CD14-positive monocyte (primary cell): ENCODE data around the gene L3MBTL4. TPM values are rescaled to one million over a fixed set of nuclear protein-coding genes. Genes with fewer than 3 reads are reported as not detected.

Experiments
- DNase-seq, 3 donors: peaks; one replicate each; pipeline ENCODE4 v3.0.0-alpha.2; 2011 to 2022
- H2AFZ ChIP-seq: 2 replicates; pipeline ENCODE4 v1.6.0; 2012; ENCODE audit warnings: mild to moderate bottlenecking, low read depth, low read length, inconsistent platforms; ENCODE audit not compliant: insufficient read depth, poor library complexity, severe bottlenecking
- H3K27ac ChIP-seq, 2 donors: 1 replicate in 1 of 2; 2 replicates in 1 of 2; pipeline ENCODE4 v1.5.1; 2012 to 2013; ENCODE audit warnings: low read length in 2 of 2, control low read depth in 1 of 2, inconsistent platforms in 1 of 2, low read depth in 1 of 2, mild to moderate bottlenecking in 1 of 2
- H3K27me3 ChIP-seq, 2 donors: one replicate each; pipeline versions ENCODE4 v1.6.0 to v1.6.1; 2011 to 2013; ENCODE audit warnings: low read length in 2 of 2; ENCODE audit not compliant: control insufficient read depth in 2 of 2, insufficient read depth in 2 of 2
- H3K36me3 ChIP-seq, 2 donors: replicated peaks in 1 of 2; 1 replicate in 1 of 2; 2 replicates in 1 of 2; pipeline versions ENCODE4 v1.5.1 to v1.6.1; 2012 to 2013; ENCODE audit warnings: low read length in 2 of 2, control low read depth in 1 of 2, inconsistent platforms in 1 of 2, mild to moderate bottlenecking in 1 of 2; ENCODE audit not compliant: insufficient read depth in 2 of 2, control insufficient read depth in 1 of 2
- H3K4me1 ChIP-seq, 2 donors: 1 replicate in 1 of 2; 2 replicates in 1 of 2; pipeline versions ENCODE4 v1.5.1 to v1.6.1; 2012 to 2013; ENCODE audit warnings: low read length in 2 of 2, control low read depth in 1 of 2, inconsistent platforms in 1 of 2, mild to moderate bottlenecking in 1 of 2, moderate library complexity in 1 of 2; ENCODE audit not compliant: insufficient read depth in 2 of 2, control insufficient read depth in 1 of 2
- H3K4me2 ChIP-seq: replicated peaks from 2 replicates; pipeline ENCODE3; 2012; ENCODE audit warnings: low read length, moderate library complexity, mild to moderate bottlenecking; ENCODE audit not compliant: poor library complexity, severe bottlenecking; ENCODE audit errors: extremely low read depth
- H3K4me3 ChIP-seq, 3 experiments: fragments of 200-600 bp in 1 of 3; sonication (generic) in 1 of 3; replicated peaks in 1 of 3; 1 replicate in 2 of 3; 2 replicates in 1 of 3; pipeline ENCODE4 v1.5.1; 2011 to 2013; ENCODE audit warnings: low read length in 3 of 3, mild to moderate bottlenecking in 3 of 3, control low read depth in 2 of 3, low read depth in 2 of 3, inconsistent platforms in 1 of 3, moderate library complexity in 1 of 3
- H3K79me2 ChIP-seq: 2 replicates; pipeline ENCODE4 v1.6.0; 2012; ENCODE audit warnings: mild to moderate bottlenecking, control low read depth, inconsistent platforms, low read length, moderate library complexity; ENCODE audit not compliant: insufficient read depth
- H3K9ac ChIP-seq: 2 replicates; pipeline ENCODE4 v1.6.0; 2017; ENCODE audit warnings: low read length, mild to moderate bottlenecking; ENCODE audit not compliant: insufficient read depth, poor library complexity, severe bottlenecking
- H3K9me3 ChIP-seq, 2 donors: replicated peaks in 1 of 2; 1 replicate in 1 of 2; 2 replicates in 1 of 2; pipeline versions ENCODE4 v1.5.1 to v1.6.1; 2012 to 2013; ENCODE audit warnings: low read length in 2 of 2, control low read depth in 1 of 2; ENCODE audit not compliant: control insufficient read depth in 1 of 2, insufficient read depth in 1 of 2
- H4K20me1 ChIP-seq: 2 replicates; pipeline ENCODE4 v1.6.0; 2012; ENCODE audit warnings: mild to moderate bottlenecking, low read length, control low read depth, moderate library complexity; ENCODE audit not compliant: insufficient read depth
- H3K27ac Mint-ChIP-seq, 7 donors: one replicate each; pipeline ENCODE4 v1.8.0; 2020; ENCODE audit warnings: mild to moderate bottlenecking in 7 of 7, mixed read lengths in 7 of 7, moderate library complexity in 6 of 7, inconsistent platforms in 2 of 7
- H3K27me3 Mint-ChIP-seq, 3 donors: one replicate each; pipeline ENCODE4 v1.8.0; 2021 to 2022; ENCODE audit warnings: low read depth in 3 of 3, mild to moderate bottlenecking in 3 of 3, mixed read lengths in 3 of 3, moderate library complexity in 3 of 3, inconsistent platforms in 1 of 3
- H3K36me3 Mint-ChIP-seq, 2 donors: one replicate each; pipeline ENCODE4 v1.8.0; 2020; ENCODE audit warnings: mixed read lengths in 2 of 2, inconsistent platforms in 1 of 2, mild to moderate bottlenecking in 1 of 2
- H3K4me1 Mint-ChIP-seq: one replicate; pipeline ENCODE4 v1.8.0; 2020; ENCODE audit warnings: mild to moderate bottlenecking, mixed read lengths
- H3K4me3 Mint-ChIP-seq, 2 donors: one replicate each; pipeline ENCODE4 v1.8.0; 2020; ENCODE audit warnings: mild to moderate bottlenecking in 2 of 2, mixed read lengths in 2 of 2, moderate library complexity in 1 of 2
- H3K9me3 Mint-ChIP-seq, 7 donors: one replicate each; pipeline ENCODE4 v1.8.0; 2020 to 2022; ENCODE audit warnings: mixed read lengths in 7 of 7, mild to moderate bottlenecking in 6 of 7, moderate library complexity in 6 of 7, inconsistent platforms in 2 of 7
- CTCF ChIP-seq: fragments of 200-600 bp; IDR thresholded peaks from one replicate; pipeline ENCODE4 v1.8.0; 2022; ENCODE audit warnings: antibody characterized with exemption, mild to moderate bottlenecking
- WGBS: methylation state at CpG from one replicate; pipeline ENCODE4 v1.1.5; 2013; ENCODE audit warnings: missing lambda C conversion rate; ENCODE audit not compliant: insufficient coverage; 5-methylcytosine and 5-hydroxymethylcytosine counted together
- intact Hi-C, 2 donors: fragments of 100-400 bp; cut with micrococcal nuclease; formaldehyde crosslinking; loops; one replicate each; pipeline versions ENCODE4 v1.15.0 to v1.15.1; 2023
- polyA plus RNA-seq, 3 donors: library from polyadenylated mRNA; depleted of rRNA in 1 of 3; unstranded in 2 of 3; stranded (reverse) in 1 of 3; fragments of 300-500 nt in 2 of 3; fragments of >200 nt in 1 of 3; fragmentation: Illumina TruSeq in 2 of 3; gene quantifications; 1 replicate in 2 of 3; 2 replicates in 1 of 3; pipeline ENCODE4 v1.2.3, GENCODE V29; 2012 to 2021

L3MBTL4 gene
- polyA plus RNA-seq, 3 donors, result 0.55 to 1.2 (median 0.72) TPM

- H3K27ac Mint-ChIP-seq, result no peak overlapping the region
- no peak for DNase-seq
- H3K4me3 Mint-ChIP-seq, result no peak overlapping the region
- Histone ChIP-seq H2AFZ (no peak overlapping the region), H3K27ac (no peak overlapping the region), H3K36me3 (no peaks in the 10 kb centered on the region), H3K4me1 (no peaks in the 10 kb centered on the region), H3K9me3 (peaks cover 19% of the 10 kb centered on the region in 2 donors), H3K79me2 (no peaks in the 10 kb centered on the region), H4K20me1 (no peaks in the 10 kb centered on the region), H3K9ac (no peak overlapping the region), H3K27me3 (no peaks in the 10 kb centered on the region), H3K4me2 (no peak overlapping the region), H3K4me3 (no peak overlapping the region)
- WGBS, result no CpG with 5 or more reads among the region's 2 CpGs
- intact Hi-C loops, result no loop called here
- peaks cover 6 to 27% (median 17%) of the 10 kb centered on the region in 7 donors for H3K9me3 Mint-ChIP-seq
- H3K36me3 Mint-ChIP-seq, result no peaks in the 10 kb centered on the region
- no peaks in the 10 kb centered on the region for H3K4me1 Mint-ChIP-seq
- H3K27me3 Mint-ChIP-seq, result peaks cover 0 to 2% (median 0%) of the 10 kb centered on the region in 3 donors
- TF ChIP-seq CTCF, result no peak
Measured at GRCh38 chr18:6327895-6328620, 86.7 kb downstream of the L3MBTL4 start.

DNA sequence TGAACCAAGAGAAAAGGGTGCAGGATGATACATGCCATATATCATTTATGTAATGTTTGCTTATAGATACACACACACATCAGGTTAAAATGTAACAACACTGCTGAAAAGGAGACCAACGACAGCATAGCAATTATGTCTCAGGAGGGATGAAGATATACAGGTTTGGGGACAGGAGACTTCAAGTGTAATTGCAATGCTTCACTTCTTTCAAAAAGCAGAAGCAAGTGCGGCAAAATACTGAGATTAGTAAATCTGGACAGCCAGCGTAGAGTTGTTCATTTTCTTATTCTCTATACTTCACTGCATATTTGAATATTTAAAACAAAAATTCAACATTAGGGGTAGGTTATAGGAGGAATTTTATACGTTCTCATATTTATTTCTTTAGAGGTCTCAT, 87.2 kb downstream of the L3MBTL4 start:
- Mint-ChIP-seq H3K27ac (no peak overlapping the region), H3K9me3 (peaks cover 9 to 29% (median 17%) of the 10 kb centered on the region in 7 donors), H3K27me3 (peaks cover 0 to 2% (median 0%) of the 10 kb centered on the region in 3 donors), H3K4me1 (no peaks in the 10 kb centered on the region), H3K4me3 (no peak overlapping the region), H3K36me3 (no peaks in the 10 kb centered on the region)
- no CpG with 5 or more reads among the region's 4 CpGs for WGBS
- no peak overlapping the region for H3K4me3 ChIP-seq
- H4K20me1 ChIP-seq, result no peaks in the 10 kb centered on the region
- H3K79me2 ChIP-seq, result no peaks in the 10 kb centered on the region
- no peaks in the 10 kb centered on the region for H3K36me3 ChIP-seq
- no peak overlapping the region for H3K9ac ChIP-seq
- no peak overlapping the region for H3K27ac ChIP-seq
- TF ChIP-seq CTCF, result no peak
- intact Hi-C loops, result no loop called here
- no peaks in the 10 kb centered on the region for H3K4me1 ChIP-seq
- DNase-seq, result no peak
- no peak overlapping the region for H3K4me2 ChIP-seq
- no peak overlapping the region for H2AFZ ChIP-seq
- H3K27me3 ChIP-seq, result no peaks in the 10 kb centered on the region
- peaks cover 19 to 21% of the 10 kb centered on the region in 2 donors for H3K9me3 ChIP-seq
